Liver (tissue), 9 donors: ENCODE results near the gene MTHFD1L. TPM values are rescaled to one million over a fixed set of nuclear protein-coding genes. Genes with fewer than 3 reads are reported as not detected.

Experiments used
- DNase-seq: peaks from one replicate; pipeline ENCODE4 v3.0.0-alpha.2; 2017; ENCODE audit warnings: low spot score
- H3K27ac ChIP-seq, 2 donors: one replicate each; pipeline ENCODE4 v1.7.0; 2013; ENCODE audit warnings: inconsistent platforms in 2 of 2, low read length in 2 of 2, control low read depth in 1 of 2, low read depth in 1 of 2, mild to moderate bottlenecking in 1 of 2
- H3K27me3 ChIP-seq, 4 donors: one replicate each; pipeline versions ENCODE4 v1.6.1 to v1.7.0; 2013; ENCODE audit warnings: low read length in 3 of 4, inconsistent platforms in 1 of 4, mild to moderate bottlenecking in 1 of 4, moderate library complexity in 1 of 4; ENCODE audit not compliant: control insufficient read depth in 4 of 4, insufficient read depth in 4 of 4
- H3K36me3 ChIP-seq, 4 donors: one replicate each; pipeline versions ENCODE4 v1.6.1 to v1.7.0; 2013; ENCODE audit warnings: low read length in 3 of 4, mild to moderate bottlenecking in 3 of 4, low read depth in 1 of 4, moderate library complexity in 1 of 4; ENCODE audit not compliant: control insufficient read depth in 4 of 4, insufficient read depth in 3 of 4
- H3K4me1 ChIP-seq, 4 donors: one replicate each; pipeline versions ENCODE4 v1.6.1 to v1.7.0; 2013; ENCODE audit warnings: low read length in 3 of 4, mild to moderate bottlenecking in 3 of 4, moderate library complexity in 1 of 4; ENCODE audit not compliant: control insufficient read depth in 4 of 4, insufficient read depth in 4 of 4
- H3K4me3 ChIP-seq, 3 donors: one replicate each; pipeline versions ENCODE4 v1.6.1 to v1.7.0; 2013; ENCODE audit warnings: low read length in 3 of 3, control low read depth in 1 of 3, low read depth in 1 of 3, mild to moderate bottlenecking in 1 of 3
- H3K9ac ChIP-seq, 2 donors: one replicate each; pipeline ENCODE4 v1.7.0; 2013; ENCODE audit warnings: low read length in 2 of 2, mild to moderate bottlenecking in 2 of 2, moderate library complexity in 2 of 2, control low read depth in 1 of 2, low read depth in 1 of 2
- H3K9me3 ChIP-seq, 4 donors: one replicate each; pipeline versions ENCODE4 v1.6.1 to v1.7.0; 2013; ENCODE audit warnings: low read length in 3 of 4; ENCODE audit not compliant: control insufficient read depth in 4 of 4
- EGR1 ChIP-seq, 2 donors: IDR thresholded peaks; 2 replicates each; pipeline ENCODE4 v1.6.1; 2016 to 2018; ENCODE audit warnings: antibody characterized with exemption in 2 of 2, low read depth in 2 of 2
- FOXA1 ChIP-seq: IDR thresholded peaks from 2 replicates; pipeline ENCODE4 v1.6.1; 2016; ENCODE audit warnings: antibody characterized with exemption
- FOXA2 ChIP-seq: IDR thresholded peaks from 2 replicates; pipeline ENCODE4 v1.6.1; 2016; ENCODE audit warnings: antibody characterized with exemption
- GABPA ChIP-seq, 2 donors: IDR thresholded peaks in 1 of 2; conservative IDR thresholded peaks in 1 of 2; 2 replicates each; pipeline ENCODE4 v1.6.1; 2016; ENCODE audit warnings: antibody characterized with exemption in 2 of 2, mild to moderate bottlenecking in 1 of 2, moderate library complexity in 1 of 2
- HNF4A ChIP-seq, 2 donors: conservative IDR thresholded peaks; 2 replicates each; pipeline ENCODE4 v1.6.1; 2016; ENCODE audit warnings: antibody characterized with exemption in 2 of 2, mild to moderate bottlenecking in 2 of 2
- HNF4G ChIP-seq: IDR thresholded peaks from 2 replicates; pipeline ENCODE4 v1.6.1; 2016; ENCODE audit warnings: antibody characterized with exemption
- JUND ChIP-seq, 2 donors: IDR thresholded peaks; 2 replicates each; pipeline ENCODE4 v1.6.1; 2016; ENCODE audit warnings: antibody characterized with exemption in 2 of 2
- NR2F2 ChIP-seq: IDR thresholded peaks from 2 replicates; pipeline ENCODE4 v1.6.1; 2016; ENCODE audit warnings: antibody characterized with exemption
- RAD21 ChIP-seq, 2 donors: IDR thresholded peaks; 2 replicates each; pipeline ENCODE4 v1.6.1; 2016; ENCODE audit warnings: antibody characterized with exemption in 2 of 2, mild to moderate bottlenecking in 2 of 2
- RXRA ChIP-seq, 2 donors: IDR thresholded peaks; 2 replicates each; pipeline ENCODE4 v1.6.1; 2017 to 2018; ENCODE audit warnings: antibody characterized with exemption in 2 of 2, mild to moderate bottlenecking in 1 of 2
- SP1 ChIP-seq: IDR thresholded peaks from 2 replicates; pipeline ENCODE4 v1.6.1; 2018; ENCODE audit warnings: antibody characterized with exemption, mild to moderate bottlenecking
- TAF1 ChIP-seq: conservative IDR thresholded peaks from 2 replicates; pipeline ENCODE4 v1.6.1; 2016; ENCODE audit warnings: antibody characterized with exemption, mild to moderate bottlenecking
- YY1 ChIP-seq: IDR thresholded peaks from 2 replicates; pipeline ENCODE4 v1.6.1; 2016; ENCODE audit warnings: antibody characterized with exemption, mild to moderate bottlenecking
- WGBS: extraction: QIAGEN DNeasy Blood & Tissue Kit; methylation state at CpG from one replicate; pipeline ENCODE4 v1.1.7; 2013; 5-methylcytosine and 5-hydroxymethylcytosine counted together
- polyA plus RNA-seq, 2 donors: library from polyadenylated mRNA; stranded (reverse) in 1 of 2; unstranded in 1 of 2; fragments of 200-250 nt in 1 of 2; fragments of >200 nt in 1 of 2; fragmentation: Nextera tagmentation in 1 of 2; extraction: Ambion mirVana in 1 of 2; gene quantifications; one replicate each; pipeline versions ENCODE4 v1.2.1 to v1.2.3, GENCODE V29; 2013 to 2015
- total RNA-seq, 2 donors: library from RNA; depleted of rRNA; stranded (reverse); fragments of >200 nt; gene quantifications; one replicate each; pipeline ENCODE4 v1.2.3, GENCODE V29; 2014
- TF ChIP-seq, protein P1 (sequence below): IDR thresholded peaks from 2 replicates; pipeline ENCODE4 v1.6.1; 2016; ENCODE audit warnings: antibody characterized with exemption
- TF ChIP-seq, protein P2 (sequence below): IDR thresholded peaks from 2 replicates; pipeline ENCODE4 v1.6.1; 2016; ENCODE audit warnings: antibody characterized with exemption
- TF ChIP-seq, protein P3 (sequence below): IDR thresholded peaks from 2 replicates; pipeline ENCODE4 v1.6.1; 2016; ENCODE audit warnings: antibody characterized with exemption, mild to moderate bottlenecking
- TF ChIP-seq, protein P4 (sequence below): fragments of 150-350 bp; IDR thresholded peaks from 2 replicates; pipeline ENCODE4 v1.5.1; 2017; ENCODE audit warnings: improper control_type of control experiment, low read depth, low read length; ENCODE audit not compliant: missing input control
- TF ChIP-seq, protein P5 (sequence below): IDR thresholded peaks from 2 replicates; pipeline ENCODE4 v1.6.1; 2016; ENCODE audit warnings: antibody characterized with exemption
- donor health status: healthy.
- donor health status: healthy.
- donor health status: healthy.
- donor health status: healthy.
- donor health status: healthy.

MTHFD1L gene
- total and polyA plus RNA-seq, 4 donors: 2.0 to 7.7 (median 2.8) TPM

DNA sequence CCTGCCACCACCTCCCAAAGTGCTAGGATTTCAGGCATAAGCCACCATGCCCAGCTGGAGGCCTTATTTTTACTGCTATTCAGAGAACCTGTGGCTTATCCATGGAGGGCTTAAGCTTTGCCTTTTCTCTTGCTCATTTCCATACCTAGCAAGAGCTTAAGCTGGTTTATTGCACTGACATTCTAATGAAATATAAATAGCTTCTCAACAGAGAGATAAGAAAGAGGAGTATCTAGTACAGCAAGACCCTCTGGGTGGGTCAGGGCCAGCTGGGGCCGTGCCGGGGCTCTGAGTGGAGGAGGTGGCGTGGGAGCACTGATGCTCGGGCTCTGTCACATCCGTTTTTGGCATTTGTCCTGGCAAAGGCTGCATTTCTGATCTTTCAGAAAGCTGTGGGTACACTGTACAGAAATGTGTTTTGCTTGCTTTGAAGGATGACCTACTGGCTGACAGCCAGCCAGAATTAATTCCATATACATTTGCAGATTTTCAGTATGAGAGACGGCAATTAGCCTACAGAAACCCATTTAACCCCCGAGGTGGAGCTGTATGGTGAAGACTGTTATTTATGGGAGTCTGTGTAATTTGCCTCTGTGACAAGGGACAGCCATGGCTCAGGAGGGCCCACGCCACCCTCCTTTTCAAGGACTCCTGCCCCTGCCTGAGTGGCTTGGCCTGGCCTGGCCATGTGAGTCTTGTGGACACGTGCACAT lies 192.7 kb downstream of the MTHFD1L start:
- Histone ChIP-seq H3K4me3 (no peak overlapping the region), H3K36me3 (peaks cover 0 to 2% (median 0%) of the 10 kb centered on the region in 4 donors), H3K9ac (no peak overlapping the region), H3K4me1 (peaks cover 0 to 21% (median 1%) of the 10 kb centered on the region in 4 donors), H3K27ac (no peak overlapping the region), H3K27me3 (no peaks in the 10 kb centered on the region), H3K9me3 (no peaks in the 10 kb centered on the region)
- no peak for DNase-seq
- TF ChIP-seq FOXA2 (no peak), EGR1 (IDR thresholded peaks at IDR 0.05; ENCODE audit: low read depth in 2 of 2) (no peak), FOXA1 (no peak), YY1 (no peak), GABPA (IDR thresholded peaks at IDR 0.05 in 1 of 2, conservative IDR thresholded peaks at IDR 0.05 in 1 of 2) (no peak), HNF4A (conservative IDR thresholded peaks at IDR 0.05) (no peak), RXRA (IDR thresholded peaks at IDR 0.05) (no peak), JUND (IDR thresholded peaks at IDR 0.05) (no peak), HNF4G (no peak), NR2F2 (no peak), SP1 (no peak), TAF1 (no peak), RAD21 (IDR thresholded peaks at IDR 0.05) (no peak)
- TF ChIP-seq, protein P1, sequence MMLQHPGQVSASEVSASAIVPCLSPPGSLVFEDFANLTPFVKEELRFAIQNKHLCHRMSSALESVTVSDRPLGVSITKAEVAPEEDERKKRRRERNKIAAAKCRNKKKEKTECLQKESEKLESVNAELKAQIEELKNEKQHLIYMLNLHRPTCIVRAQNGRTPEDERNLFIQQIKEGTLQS: no peak
- TF ChIP-seq, protein P2, sequence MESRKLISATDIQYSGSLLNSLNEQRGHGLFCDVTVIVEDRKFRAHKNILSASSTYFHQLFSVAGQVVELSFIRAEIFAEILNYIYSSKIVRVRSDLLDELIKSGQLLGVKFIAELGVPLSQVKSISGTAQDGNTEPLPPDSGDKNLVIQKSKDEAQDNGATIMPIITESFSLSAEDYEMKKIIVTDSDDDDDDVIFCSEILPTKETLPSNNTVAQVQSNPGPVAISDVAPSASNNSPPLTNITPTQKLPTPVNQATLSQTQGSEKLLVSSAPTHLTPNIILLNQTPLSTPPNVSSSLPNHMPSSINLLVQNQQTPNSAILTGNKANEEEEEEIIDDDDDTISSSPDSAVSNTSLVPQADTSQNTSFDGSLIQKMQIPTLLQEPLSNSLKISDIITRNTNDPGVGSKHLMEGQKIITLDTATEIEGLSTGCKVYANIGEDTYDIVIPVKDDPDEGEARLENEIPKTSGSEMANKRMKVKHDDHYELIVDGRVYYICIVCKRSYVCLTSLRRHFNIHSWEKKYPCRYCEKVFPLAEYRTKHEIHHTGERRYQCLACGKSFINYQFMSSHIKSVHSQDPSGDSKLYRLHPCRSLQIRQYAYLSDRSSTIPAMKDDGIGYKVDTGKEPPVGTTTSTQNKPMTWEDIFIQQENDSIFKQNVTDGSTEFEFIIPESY: no peak
- TF ChIP-seq, protein P3, sequence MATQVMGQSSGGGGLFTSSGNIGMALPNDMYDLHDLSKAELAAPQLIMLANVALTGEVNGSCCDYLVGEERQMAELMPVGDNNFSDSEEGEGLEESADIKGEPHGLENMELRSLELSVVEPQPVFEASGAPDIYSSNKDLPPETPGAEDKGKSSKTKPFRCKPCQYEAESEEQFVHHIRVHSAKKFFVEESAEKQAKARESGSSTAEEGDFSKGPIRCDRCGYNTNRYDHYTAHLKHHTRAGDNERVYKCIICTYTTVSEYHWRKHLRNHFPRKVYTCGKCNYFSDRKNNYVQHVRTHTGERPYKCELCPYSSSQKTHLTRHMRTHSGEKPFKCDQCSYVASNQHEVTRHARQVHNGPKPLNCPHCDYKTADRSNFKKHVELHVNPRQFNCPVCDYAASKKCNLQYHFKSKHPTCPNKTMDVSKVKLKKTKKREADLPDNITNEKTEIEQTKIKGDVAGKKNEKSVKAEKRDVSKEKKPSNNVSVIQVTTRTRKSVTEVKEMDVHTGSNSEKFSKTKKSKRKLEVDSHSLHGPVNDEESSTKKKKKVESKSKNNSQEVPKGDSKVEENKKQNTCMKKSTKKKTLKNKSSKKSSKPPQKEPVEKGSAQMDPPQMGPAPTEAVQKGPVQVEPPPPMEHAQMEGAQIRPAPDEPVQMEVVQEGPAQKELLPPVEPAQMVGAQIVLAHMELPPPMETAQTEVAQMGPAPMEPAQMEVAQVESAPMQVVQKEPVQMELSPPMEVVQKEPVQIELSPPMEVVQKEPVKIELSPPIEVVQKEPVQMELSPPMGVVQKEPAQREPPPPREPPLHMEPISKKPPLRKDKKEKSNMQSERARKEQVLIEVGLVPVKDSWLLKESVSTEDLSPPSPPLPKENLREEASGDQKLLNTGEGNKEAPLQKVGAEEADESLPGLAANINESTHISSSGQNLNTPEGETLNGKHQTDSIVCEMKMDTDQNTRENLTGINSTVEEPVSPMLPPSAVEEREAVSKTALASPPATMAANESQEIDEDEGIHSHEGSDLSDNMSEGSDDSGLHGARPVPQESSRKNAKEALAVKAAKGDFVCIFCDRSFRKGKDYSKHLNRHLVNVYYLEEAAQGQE: no peak
- TF ChIP-seq, protein P4, sequence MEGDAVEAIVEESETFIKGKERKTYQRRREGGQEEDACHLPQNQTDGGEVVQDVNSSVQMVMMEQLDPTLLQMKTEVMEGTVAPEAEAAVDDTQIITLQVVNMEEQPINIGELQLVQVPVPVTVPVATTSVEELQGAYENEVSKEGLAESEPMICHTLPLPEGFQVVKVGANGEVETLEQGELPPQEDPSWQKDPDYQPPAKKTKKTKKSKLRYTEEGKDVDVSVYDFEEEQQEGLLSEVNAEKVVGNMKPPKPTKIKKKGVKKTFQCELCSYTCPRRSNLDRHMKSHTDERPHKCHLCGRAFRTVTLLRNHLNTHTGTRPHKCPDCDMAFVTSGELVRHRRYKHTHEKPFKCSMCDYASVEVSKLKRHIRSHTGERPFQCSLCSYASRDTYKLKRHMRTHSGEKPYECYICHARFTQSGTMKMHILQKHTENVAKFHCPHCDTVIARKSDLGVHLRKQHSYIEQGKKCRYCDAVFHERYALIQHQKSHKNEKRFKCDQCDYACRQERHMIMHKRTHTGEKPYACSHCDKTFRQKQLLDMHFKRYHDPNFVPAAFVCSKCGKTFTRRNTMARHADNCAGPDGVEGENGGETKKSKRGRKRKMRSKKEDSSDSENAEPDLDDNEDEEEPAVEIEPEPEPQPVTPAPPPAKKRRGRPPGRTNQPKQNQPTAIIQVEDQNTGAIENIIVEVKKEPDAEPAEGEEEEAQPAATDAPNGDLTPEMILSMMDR: no peak
- TF ChIP-seq, protein P5, sequence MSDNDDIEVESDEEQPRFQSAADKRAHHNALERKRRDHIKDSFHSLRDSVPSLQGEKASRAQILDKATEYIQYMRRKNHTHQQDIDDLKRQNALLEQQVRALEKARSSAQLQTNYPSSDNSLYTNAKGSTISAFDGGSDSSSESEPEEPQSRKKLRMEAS: no peak
- WGBS: 90% methylated on average over 9 of the region's 9 CpGs
